Spleen (tissue), 7 donors: ENCODE data around the gene AP5Z1.

Source experiments
- POLR2A ChIP-seq, 3 donors: fragments of 450-650 bp; IDR thresholded peaks; one replicate each; pipeline ENCODE4 v1.5.1; 2017; ENCODE audit warnings: antibody characterized with exemption in 3 of 3, mild to moderate bottlenecking in 1 of 3
- TF ChIP-seq, protein P1 (sequence below), 11 experiments: fragments of 200-600 bp in 7 of 11; fragments of 450-650 bp in 4 of 11; sonication (generic) in 4 of 11; IDR thresholded peaks in 8 of 11; conservative IDR thresholded peaks in 3 of 11; 1 replicate in 7 of 11; 2 replicates in 4 of 11; pipeline versions ENCODE4 v1.4.0 to v1.8.0; 2016 to 2021; ENCODE audit warnings: antibody characterized with exemption in 11 of 11, inconsistent platforms in 4 of 11, mild to moderate bottlenecking in 1 of 11
- donor health status: DM: no; HTN: no; CAD: no; lungs with moderate emphysema.
- donor health status: DM: no; HTN: no; CAD: no.
- donor health status: DM: no; HTN: no; CAD: no.

DNA sequence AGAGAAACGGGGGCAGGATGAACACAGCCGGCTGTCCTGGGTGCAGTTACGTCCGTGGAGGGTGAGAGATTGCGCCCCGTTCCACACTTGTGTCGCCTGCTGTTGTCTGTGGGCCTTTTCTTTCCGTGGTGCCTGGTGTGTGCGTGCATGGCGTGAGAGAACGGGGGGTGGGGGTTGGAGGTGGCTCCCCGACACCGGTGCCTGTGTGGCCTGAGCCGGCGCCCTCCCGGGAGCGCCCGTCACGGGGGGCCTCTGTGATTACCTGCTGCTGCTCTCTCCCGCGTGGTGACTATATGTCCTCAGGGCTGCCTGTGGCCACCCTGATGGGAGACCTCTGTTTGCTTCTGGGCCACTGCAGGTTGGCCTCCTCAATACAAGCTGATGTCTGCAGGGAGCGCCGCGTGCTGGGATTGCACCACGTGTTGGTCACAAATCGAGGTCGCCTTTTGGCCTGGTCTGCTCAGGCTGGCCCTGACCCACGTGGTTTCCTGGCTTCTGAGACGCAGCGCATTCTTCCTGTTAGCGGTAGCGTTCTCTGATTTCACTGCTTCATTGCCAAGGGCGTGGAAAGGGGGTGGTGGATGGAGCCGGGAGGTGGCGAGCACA, 10.9 kb upstream of the AP5Z1 start:
- TF ChIP-seq, protein P1, sequence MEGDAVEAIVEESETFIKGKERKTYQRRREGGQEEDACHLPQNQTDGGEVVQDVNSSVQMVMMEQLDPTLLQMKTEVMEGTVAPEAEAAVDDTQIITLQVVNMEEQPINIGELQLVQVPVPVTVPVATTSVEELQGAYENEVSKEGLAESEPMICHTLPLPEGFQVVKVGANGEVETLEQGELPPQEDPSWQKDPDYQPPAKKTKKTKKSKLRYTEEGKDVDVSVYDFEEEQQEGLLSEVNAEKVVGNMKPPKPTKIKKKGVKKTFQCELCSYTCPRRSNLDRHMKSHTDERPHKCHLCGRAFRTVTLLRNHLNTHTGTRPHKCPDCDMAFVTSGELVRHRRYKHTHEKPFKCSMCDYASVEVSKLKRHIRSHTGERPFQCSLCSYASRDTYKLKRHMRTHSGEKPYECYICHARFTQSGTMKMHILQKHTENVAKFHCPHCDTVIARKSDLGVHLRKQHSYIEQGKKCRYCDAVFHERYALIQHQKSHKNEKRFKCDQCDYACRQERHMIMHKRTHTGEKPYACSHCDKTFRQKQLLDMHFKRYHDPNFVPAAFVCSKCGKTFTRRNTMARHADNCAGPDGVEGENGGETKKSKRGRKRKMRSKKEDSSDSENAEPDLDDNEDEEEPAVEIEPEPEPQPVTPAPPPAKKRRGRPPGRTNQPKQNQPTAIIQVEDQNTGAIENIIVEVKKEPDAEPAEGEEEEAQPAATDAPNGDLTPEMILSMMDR (IDR thresholded peaks at IDR 0.05 in 8 of 11, conservative IDR thresholded peaks at IDR 0.05 in 3 of 11) = no peak
- TF ChIP-seq POLR2A (IDR thresholded peaks at IDR 0.05) = no peak
